Type B pancreatic cell (in vitro differentiated cells): ENCODE results near the gene SDF2L1. TPM values are rescaled to one million over a fixed set of nuclear protein-coding genes. Genes with fewer than 3 reads are reported as not detected.

Experiments used
- DNase-seq: peaks from one replicate; pipeline ENCODE4 v3.0.0; 2021; ENCODE audit warnings: mixed read lengths; ENCODE audit not compliant: unreplicated experiment; ENCODE audit errors: extremely low spot score
- H3K27ac Mint-ChIP-seq: 2 replicates; pipeline ENCODE4 v1.8.0; 2021; ENCODE audit warnings: mild to moderate bottlenecking, mixed read lengths
- H3K27me3 Mint-ChIP-seq: 2 replicates; pipeline ENCODE4 v1.8.0; 2021; ENCODE audit warnings: mixed read lengths
- H3K36me3 Mint-ChIP-seq: 2 replicates; pipeline ENCODE4 v1.8.0; 2021; ENCODE audit warnings: mixed read lengths
- H3K4me1 Mint-ChIP-seq: one replicate; pipeline ENCODE4 v1.8.0; 2021; ENCODE audit warnings: mixed read lengths; ENCODE audit not compliant: unreplicated experiment
- H3K4me3 Mint-ChIP-seq: 2 replicates; pipeline ENCODE4 v1.8.0; 2021; ENCODE audit warnings: mild to moderate bottlenecking, mixed read lengths
- H3K9me3 Mint-ChIP-seq: 2 replicates; pipeline ENCODE4 v1.8.0; 2021; ENCODE audit warnings: mixed read lengths
- CTCF ChIP-seq: fragments of 200-600 bp; sonication (generic); conservative IDR thresholded peaks from 2 replicates; pipeline ENCODE4 v1.5.0; 2021; ENCODE audit warnings: antibody characterized with exemption, mild to moderate bottlenecking
- total RNA-seq: library from RNA; stranded (reverse); gene quantifications from 2 replicates; pipeline ENCODE4 v1.2.1, GENCODE V29; 2021; ENCODE audit warnings: low replicate concordance

Gene SDF2L1
- total RNA-seq, 1 donor from 2014 or later: 56.3 TPM

GRCh38 chr22:21598302-21598701 lies 43.8 kb upstream of the SDF2L1 start:
- no peaks in the 10 kb centered on the region for H3K9me3 Mint-ChIP-seq
- no peak for DNase-seq
- H3K27me3 Mint-ChIP-seq: no peaks in the 10 kb centered on the region
- no peak overlapping the region for H3K27ac Mint-ChIP-seq
- TF ChIP-seq CTCF: no peak
- peaks cover 29% of the 10 kb centered on the region for H3K36me3 Mint-ChIP-seq
- no peak overlapping the region for H3K4me3 Mint-ChIP-seq
- no peaks in the 10 kb centered on the region for H3K4me1 Mint-ChIP-seq

GRCh38 chr22:21599053-21599893 lies 42.8 kb upstream of the SDF2L1 start:
- peaks cover 19% of the 10 kb centered on the region for H3K36me3 Mint-ChIP-seq
- peak overlapping the region; percentile 29 for H3K27ac Mint-ChIP-seq
- no peak for DNase-seq
- no peak for TF ChIP-seq CTCF
- H3K4me3 Mint-ChIP-seq: no peak overlapping the region
- no peaks in the 10 kb centered on the region for H3K9me3 Mint-ChIP-seq
- no peaks in the 10 kb centered on the region for H3K27me3 Mint-ChIP-seq
- no peaks in the 10 kb centered on the region for H3K4me1 Mint-ChIP-seq

DNA sequence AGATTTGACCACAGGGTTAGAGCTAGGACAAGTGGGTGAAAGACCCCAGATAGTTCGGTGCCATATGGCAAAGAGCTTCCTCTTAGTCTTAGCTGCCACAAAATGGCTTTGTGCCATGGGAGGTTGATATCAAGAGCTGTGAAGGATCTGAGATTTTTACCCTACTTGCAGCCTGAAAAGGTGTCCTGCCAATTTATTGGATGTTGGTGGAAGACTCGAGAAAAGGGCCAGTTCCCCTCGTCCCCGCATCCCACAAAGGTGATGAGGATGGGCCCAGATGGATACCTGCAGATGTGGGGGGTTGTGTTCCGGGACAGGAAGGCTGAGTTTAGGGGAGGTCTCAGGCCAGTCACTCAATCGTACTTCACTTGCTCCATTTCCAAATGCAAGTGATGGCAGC lies 39.5 kb upstream of the SDF2L1 start:
- H3K27me3 Mint-ChIP-seq: no peaks in the 10 kb centered on the region

GRCh38 chr22:21603973-21604372 lies 38.1 kb upstream of the SDF2L1 start:
- Mint-ChIP-seq H3K27me3 (no peaks in the 10 kb centered on the region), H3K36me3 (peaks cover 6% of the 10 kb centered on the region), H3K4me3 (no peak overlapping the region), H3K4me1 (no peaks in the 10 kb centered on the region), H3K27ac (no peak overlapping the region), H3K9me3 (no peaks in the 10 kb centered on the region)
- no peak for TF ChIP-seq CTCF
- no peak for DNase-seq

More for the DNA sequence above, 39.5 kb upstream of the SDF2L1 start:
- no peaks in the 10 kb centered on the region for H3K4me1 Mint-ChIP-seq
- H3K9me3 Mint-ChIP-seq: no peaks in the 10 kb centered on the region
- peaks cover 8% of the 10 kb centered on the region for H3K36me3 Mint-ChIP-seq
- H3K4me3 Mint-ChIP-seq: no peak overlapping the region
- H3K27ac Mint-ChIP-seq: no peak overlapping the region
- no peak for TF ChIP-seq CTCF
- DNase-seq: no peak

- no peak overlapping the region for H3K4me3 Mint-ChIP-seq
- no peak overlapping the region for H3K27ac Mint-ChIP-seq
- peaks cover 4% of the 10 kb centered on the region for H3K36me3 Mint-ChIP-seq
- no peaks in the 10 kb centered on the region for H3K9me3 Mint-ChIP-seq
- no peaks in the 10 kb centered on the region for H3K27me3 Mint-ChIP-seq
- H3K4me1 Mint-ChIP-seq: peaks cover under 1% of the 10 kb centered on the region
- no peak for DNase-seq
- TF ChIP-seq CTCF: no peak
Observed at GRCh38 chr22:21605887-21606564, 36.1 kb upstream of the SDF2L1 start.
